ENCODE results near the gene TMPRSS13.

DNA sequence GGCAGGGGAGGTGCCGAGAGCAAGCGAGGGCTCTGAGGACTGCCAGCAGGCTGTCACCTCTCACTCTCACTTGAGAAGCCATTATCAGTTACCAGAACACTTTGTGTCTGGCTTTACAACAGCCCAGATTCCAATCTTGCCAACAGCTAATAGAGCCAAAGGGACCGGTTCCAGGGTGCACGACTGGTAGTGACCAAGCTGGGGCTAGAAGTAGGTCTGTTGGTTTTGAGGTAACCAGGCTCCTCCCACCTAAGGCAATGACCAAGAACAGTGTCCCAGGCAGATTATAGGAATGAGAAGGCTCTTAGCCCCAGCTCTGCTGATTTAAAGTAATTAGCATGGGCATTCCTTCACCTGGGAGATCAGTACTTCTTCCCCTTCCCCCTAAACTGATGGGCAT is 49.8 kb upstream of the TMPRSS13 start:
- TF ChIP-seq, protein P1, sequence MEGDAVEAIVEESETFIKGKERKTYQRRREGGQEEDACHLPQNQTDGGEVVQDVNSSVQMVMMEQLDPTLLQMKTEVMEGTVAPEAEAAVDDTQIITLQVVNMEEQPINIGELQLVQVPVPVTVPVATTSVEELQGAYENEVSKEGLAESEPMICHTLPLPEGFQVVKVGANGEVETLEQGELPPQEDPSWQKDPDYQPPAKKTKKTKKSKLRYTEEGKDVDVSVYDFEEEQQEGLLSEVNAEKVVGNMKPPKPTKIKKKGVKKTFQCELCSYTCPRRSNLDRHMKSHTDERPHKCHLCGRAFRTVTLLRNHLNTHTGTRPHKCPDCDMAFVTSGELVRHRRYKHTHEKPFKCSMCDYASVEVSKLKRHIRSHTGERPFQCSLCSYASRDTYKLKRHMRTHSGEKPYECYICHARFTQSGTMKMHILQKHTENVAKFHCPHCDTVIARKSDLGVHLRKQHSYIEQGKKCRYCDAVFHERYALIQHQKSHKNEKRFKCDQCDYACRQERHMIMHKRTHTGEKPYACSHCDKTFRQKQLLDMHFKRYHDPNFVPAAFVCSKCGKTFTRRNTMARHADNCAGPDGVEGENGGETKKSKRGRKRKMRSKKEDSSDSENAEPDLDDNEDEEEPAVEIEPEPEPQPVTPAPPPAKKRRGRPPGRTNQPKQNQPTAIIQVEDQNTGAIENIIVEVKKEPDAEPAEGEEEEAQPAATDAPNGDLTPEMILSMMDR (conservative IDR thresholded peaks at IDR 0.05; ENCODE audit: low read length) = no peak
- TF ChIP-seq EZH2phosphoT487 (IDR thresholded peaks at IDR 0.05; ENCODE audit: borderline replicate concordance, low read depth, low read length) = no peak

All from OCI-LY7 (cell line).